ENCODE results near the gene MAFB. TPM values are rescaled to one million over a fixed set of nuclear protein-coding genes. Genes with fewer than 3 reads are reported as not detected.

Gene MAFB
- total RNA-seq, 1 experiment from 2014 or later: 0.85 TPM

GRCh38 chr20:40667503-40667902 is 21.5 kb downstream of the MAFB start:
- Histone ChIP-seq H2BK20ac (ENCODE audit: low read depth, low read length, poor library complexity, severe bottlenecking) (no peak overlapping the region), H3K23ac (ENCODE audit: insufficient read length, low read depth, low read length) (peak overlapping the region; percentile 5), H3K9ac (ENCODE audit: extremely low read depth, insufficient read length, low read length) (no peak overlapping the region), H2AFZ (ENCODE audit: low read length) (no peak overlapping the region), H2BK5ac (ENCODE audit: insufficient read length, low read length) (no peak overlapping the region), H3K27ac (ENCODE audit: insufficient read length, low read depth, low read length) (no peak overlapping the region), H2AK5ac (ENCODE audit: insufficient read length, low read length) (no peak overlapping the region), H4K5ac (ENCODE audit: insufficient read length, low read depth, low read length) (no peak overlapping the region), H3K79me1 (ENCODE audit: insufficient read depth, low read depth, low read length, poor library complexity, severe bottlenecking) (no peaks in the 10 kb centered on the region), H4K91ac (ENCODE audit: insufficient read length, low read depth, low read length) (no peak overlapping the region), H3T11ph (ENCODE audit: low read length) (no peak overlapping the region), H3K27me3 (ENCODE audit: insufficient read depth, low read length) (no peaks in the 10 kb centered on the region), H3K4ac (ENCODE audit: low read depth, low read length) (no peak overlapping the region), H2BK120ac (ENCODE audit: low read depth, low read length, poor library complexity, severe bottlenecking) (no peak overlapping the region), H2BK12ac (ENCODE audit: insufficient read length, low read depth, low read length) (no peak overlapping the region), H3K14ac (ENCODE audit: insufficient read depth, low read length) (no peak overlapping the region), H4K8ac (replicated peaks; ENCODE audit: insufficient read length, low read depth, low read length) (no peak overlapping the region), H3K56ac (ENCODE audit: insufficient read length, low read depth, low read length) (no peak overlapping the region), H3K79me2 (ENCODE audit: insufficient read depth, low read length) (no peaks in the 10 kb centered on the region), H3K4me1 (ENCODE audit: insufficient read depth, low read length) (no peaks in the 10 kb centered on the region), H3K18ac (ENCODE audit: insufficient read length, low read depth, low read length) (no peak overlapping the region), H2BK15ac (ENCODE audit: low read depth, low read length) (no peak overlapping the region), H4K20me1 (ENCODE audit: control insufficient read depth, insufficient read depth, insufficient read length) (no peaks in the 10 kb centered on the region), H3K9me3 (ENCODE audit: control insufficient read depth, low read depth, low read length) (no peaks in the 10 kb centered on the region), H3K23me2 (ENCODE audit: insufficient read length, low read depth, low read length, poor library complexity, severe bottlenecking) (no peaks in the 10 kb centered on the region), H3K4me2 (ENCODE audit: insufficient read depth, insufficient read length, low read length) (no peak overlapping the region)
- Mint-ChIP-seq H3K4me1 (peaks cover 6 to 14% of the 10 kb centered on the region in 2 experiments), H3K9me3 (no peaks in the 10 kb centered on the region; a peak in 1 of 5 replicates), H3K27ac (no peak overlapping the region), H3K36me3 (ENCODE audit: insufficient read depth in 1 of 3, low read depth in 3 of 3) (peaks cover 0 to 2% (median 0%) of the 10 kb centered on the region in 3 experiments; a peak in 1 of 7 replicates), H3K27me3 (ENCODE audit: low read depth) (peaks cover 7% of the 10 kb centered on the region), H3K4me3 (no peak overlapping the region)
- no CpG with 5 or more reads among the region's 3 CpGs for WGBS (ENCODE audit: extremely low coverage, insufficient read length, low lambda C conversion rate)
- no peak for TF ChIP-seq CTCF (conservative IDR thresholded peaks at IDR 0.05)
- DNase-seq: no peak
